Astrocyte (in vitro differentiated cells and primary cell): ENCODE measurements around the gene PPM1G. TPM values are rescaled to one million over a fixed set of nuclear protein-coding genes. Genes with fewer than 3 reads are reported as not detected.

Experiments used
- DNase-seq: peaks from one replicate; pipeline ENCODE4 v3.0.0-alpha.2; 2010; ENCODE audit warnings: low read depth
- FAIRE-seq: peaks from 2 replicates; lab custom pipeline; 2011; peaks lifted over from hg19 to GRCh38; lab: Jason Lieb, UNC
- H2AFZ ChIP-seq: 2 replicates; pipeline ENCODE4 v1.6.0; 2012; ENCODE audit warnings: low read depth, low read length, inconsistent platforms
- H3K27ac ChIP-seq: 2 replicates; pipeline ENCODE4 v1.5.1; 2011; ENCODE audit warnings: low read depth, low read length, inconsistent platforms
- H3K27me3 ChIP-seq: 2 replicates; pipeline ENCODE4 v1.6.0; 2011; ENCODE audit warnings: low read length, inconsistent platforms; ENCODE audit not compliant: insufficient read depth
- H3K36me3 ChIP-seq: 2 replicates; pipeline ENCODE4 v1.5.1; 2011; ENCODE audit warnings: low read length, inconsistent platforms; ENCODE audit not compliant: insufficient read depth
- H3K4me1 ChIP-seq: 2 replicates; pipeline ENCODE4 v1.5.1; 2011; ENCODE audit warnings: low read length, inconsistent platforms; ENCODE audit not compliant: insufficient read depth
- H3K4me2 ChIP-seq: 2 replicates; pipeline ENCODE4 v1.6.0; 2012; ENCODE audit warnings: low read length, inconsistent platforms
- H3K4me3 ChIP-seq: 2 replicates; pipeline ENCODE4 v1.5.1; 2011; ENCODE audit warnings: low read depth, mild to moderate bottlenecking, low read length, inconsistent platforms; ENCODE audit not compliant: insufficient read depth
- H3K79me2 ChIP-seq: 2 replicates; pipeline ENCODE4 v1.6.0; 2012; ENCODE audit warnings: mild to moderate bottlenecking, low read length, inconsistent platforms; ENCODE audit not compliant: insufficient read depth
- H3K9ac ChIP-seq: 2 replicates; pipeline ENCODE4 v1.6.0; 2012; ENCODE audit warnings: mild to moderate bottlenecking, low read length, inconsistent platforms
- H3K9me3 ChIP-seq: 2 replicates; pipeline ENCODE4 v1.5.1; 2012; ENCODE audit warnings: low read depth, mild to moderate bottlenecking, low read length, inconsistent platforms; ENCODE audit not compliant: insufficient read depth
- H4K20me1 ChIP-seq: 2 replicates; pipeline ENCODE4 v1.6.0; 2012; ENCODE audit warnings: low read length, inconsistent platforms; ENCODE audit not compliant: insufficient read depth
- H3K27ac Mint-ChIP-seq: one replicate; pipeline ENCODE4 v1.8.0; 2021; ENCODE audit warnings: mild to moderate bottlenecking, mixed read lengths; ENCODE audit not compliant: unreplicated experiment
- H3K27me3 Mint-ChIP-seq: one replicate; pipeline ENCODE4 v1.8.0; 2021; ENCODE audit warnings: low read depth, mixed read lengths; ENCODE audit not compliant: unreplicated experiment
- H3K36me3 Mint-ChIP-seq: one replicate; pipeline ENCODE4 v1.8.0; 2021; ENCODE audit warnings: low read depth, mixed read lengths; ENCODE audit not compliant: unreplicated experiment
- H3K4me1 Mint-ChIP-seq: one replicate; pipeline ENCODE4 v1.8.0; 2021; ENCODE audit warnings: low read depth, mixed read lengths; ENCODE audit not compliant: unreplicated experiment
- H3K4me3 Mint-ChIP-seq: one replicate; pipeline ENCODE4 v1.8.0; 2021; ENCODE audit warnings: mild to moderate bottlenecking, moderate library complexity, mixed read lengths; ENCODE audit not compliant: unreplicated experiment
- H3K9me3 Mint-ChIP-seq: one replicate; pipeline ENCODE4 v1.8.0; 2021; ENCODE audit warnings: mild to moderate bottlenecking, mixed read lengths; ENCODE audit not compliant: unreplicated experiment
- CTCF ChIP-seq: IDR thresholded peaks from 2 replicates; pipeline ENCODE4 v1.5.1; 2011; ENCODE audit warnings: low read depth, mild to moderate bottlenecking, inconsistent platforms, low read length, moderate library complexity; ENCODE audit not compliant: insufficient read depth
- EZH2 ChIP-seq: IDR thresholded peaks from 2 replicates; pipeline ENCODE4 v1.6.1; 2012; ENCODE audit warnings: mild to moderate bottlenecking, low read length, inconsistent platforms; ENCODE audit not compliant: insufficient read depth
- total RNA-seq: library from RNA; stranded (reverse); gene quantifications from 2 replicates; pipeline ENCODE4 v1.2.1, GENCODE V29; 2021

Gene PPM1G
- total RNA-seq, 1 donor from 2014 or later, result 79.0 TPM

GRCh38 chr2:27398962-27399361, 10.4 kb downstream of the PPM1G start:
- Histone ChIP-seq H3K79me2 (peaks cover 99% of the 10 kb centered on the region), H3K4me2 (no peak overlapping the region), H3K9ac (no peak overlapping the region), H4K20me1 (peaks cover 69% of the 10 kb centered on the region), H2AFZ (no peak overlapping the region), H3K9me3 (no peaks in the 10 kb centered on the region), H3K27ac (no peak overlapping the region), H3K36me3 (peaks cover 5% of the 10 kb centered on the region), H3K4me1 (no peaks in the 10 kb centered on the region), H3K4me3 (no peak overlapping the region), H3K27me3 (no peaks in the 10 kb centered on the region)
- no peaks in the 10 kb centered on the region for H3K36me3 Mint-ChIP-seq
- H3K4me3 Mint-ChIP-seq, result no peak overlapping the region
- H3K9me3 Mint-ChIP-seq, result no peaks in the 10 kb centered on the region
- no peak for DNase-seq
- H3K27me3 Mint-ChIP-seq, result no peaks in the 10 kb centered on the region
- FAIRE-seq, result no peak
- no peak overlapping the region for H3K27ac Mint-ChIP-seq
- peaks cover 5% of the 10 kb centered on the region for H3K4me1 Mint-ChIP-seq
- TF ChIP-seq CTCF (no peak), EZH2 (no peak)

- no peak overlapping the region for H3K27ac ChIP-seq
- H3K4me1 ChIP-seq, result no peaks in the 10 kb centered on the region
- DNase-seq (no peak), FAIRE-seq (no peak)
- no peaks in the 10 kb centered on the region for H3K27me3 ChIP-seq
- H3K4me3 Mint-ChIP-seq, result no peak overlapping the region
- peaks cover 51% of the 10 kb centered on the region for H4K20me1 ChIP-seq
- TF ChIP-seq EZH2, result no peak
- no peak for TF ChIP-seq CTCF
- H3K36me3 Mint-ChIP-seq, result peaks cover 12% of the 10 kb centered on the region
- no peak overlapping the region for H2AFZ ChIP-seq
- H3K79me2 ChIP-seq, result peaks cover 96% of the 10 kb centered on the region
- H3K9me3 Mint-ChIP-seq, result no peaks in the 10 kb centered on the region
- H3K9ac ChIP-seq, result no peak overlapping the region
- no peaks in the 10 kb centered on the region for H3K27me3 Mint-ChIP-seq
- H3K4me2 ChIP-seq, result no peak overlapping the region
- H3K9me3 ChIP-seq, result no peaks in the 10 kb centered on the region
- H3K4me1 Mint-ChIP-seq, result no peaks in the 10 kb centered on the region
- no peak overlapping the region for H3K4me3 ChIP-seq
- no peaks in the 10 kb centered on the region for H3K36me3 ChIP-seq
- H3K27ac Mint-ChIP-seq, result no peak overlapping the region
Observed at GRCh38 chr2:27393225-27393624, 16.2 kb downstream of the PPM1G start.

GRCh38 chr2:27390822-27391679, 18.3 kb downstream of the PPM1G start:
- Mint-ChIP-seq H3K9me3 (no peaks in the 10 kb centered on the region), H3K27ac (no peak overlapping the region), H3K4me3 (no peak overlapping the region), H3K27me3 (no peaks in the 10 kb centered on the region), H3K36me3 (peaks cover 12% of the 10 kb centered on the region), H3K4me1 (no peaks in the 10 kb centered on the region)
- Histone ChIP-seq H3K9me3 (no peaks in the 10 kb centered on the region), H2AFZ (no peak overlapping the region), H3K9ac (no peak overlapping the region), H3K4me1 (no peaks in the 10 kb centered on the region), H4K20me1 (peaks cover 37% of the 10 kb centered on the region), H3K4me3 (no peak overlapping the region), H3K27me3 (no peaks in the 10 kb centered on the region), H3K27ac (no peak overlapping the region), H3K79me2 (peaks cover 86% of the 10 kb centered on the region), H3K36me3 (peaks cover 5% of the 10 kb centered on the region), H3K4me2 (no peak overlapping the region)
- no peak for TF ChIP-seq EZH2
- no peak for TF ChIP-seq CTCF
- DNase-seq (no peak), FAIRE-seq (no peak)
